ENCODE measurements around the gene HOXA6.
A peak's percentile ranks its signal among the peaks of the same experiment; 100 is the strongest.

HOXA6 gene

GRCh38 chr7:27096768-27097514, 50.6 kb downstream of the HOXA6 start:
- DNase-seq (ENCODE audit: low read depth in 2 of 2) = no peak

GRCh38 chr7:27095897-27096767, 51.4 kb downstream of the HOXA6 start, which contains the start of gene HOXA1:
Gene HOXA1 (minus strand): TSS chr7:27096000. CDS start chr7:27095912, 88 bp downstream.
- peak; percentile 43 to 50 for DNase-seq (ENCODE audit: low read depth in 2 of 2)

Data from stimulated activated CD8-positive, alpha-beta memory T cell treated with anti-CD3 and anti-CD28 coated beads, Interleukin-7, amount 100 ng/mL, for 1 hour (primary cell).